ENCODE results near the gene FSD1.

Gene FSD1

DNA sequence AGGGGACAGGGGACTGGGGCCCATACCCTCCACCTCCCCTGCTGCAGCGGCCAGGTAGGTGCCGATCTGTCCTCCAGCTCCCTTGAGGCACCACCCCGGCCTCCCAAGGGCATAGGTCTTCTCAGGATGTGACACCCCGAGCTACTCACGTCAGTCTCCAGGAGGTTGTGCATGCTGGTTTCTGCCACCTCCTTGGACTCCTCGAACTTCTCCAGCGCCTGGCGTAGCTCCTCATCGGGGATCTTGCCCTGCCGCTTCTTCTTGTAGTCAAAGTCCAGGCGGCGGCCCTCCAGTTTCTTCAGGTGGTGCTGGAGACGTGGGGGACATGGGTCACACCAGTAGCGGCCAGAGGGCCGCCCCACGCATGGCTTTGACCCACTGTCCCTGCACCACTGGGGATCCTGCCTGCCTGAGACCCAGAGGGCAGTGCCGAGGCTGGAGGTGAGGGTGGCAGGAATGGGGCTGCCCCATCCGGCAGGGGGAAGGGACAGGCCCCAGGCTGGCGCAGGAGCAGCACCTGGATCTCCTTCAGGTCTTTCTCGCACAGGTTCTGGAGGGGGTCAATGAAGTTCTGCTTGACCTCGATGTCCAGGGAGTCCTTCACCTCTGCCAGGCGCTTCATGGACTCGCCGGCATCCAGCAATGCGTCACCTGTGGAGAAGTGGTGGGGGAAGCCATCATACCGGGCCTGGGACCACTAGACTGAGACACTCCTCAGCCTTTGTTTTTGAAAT lies 59.3 kb downstream of the FSD1 start:
- TF ChIP-seq TAF1 (IDR thresholded peaks at IDR 0.05; ENCODE audit: borderline replicate concordance, insufficient read depth, low read length) (no peak), FOXP2 (optimal IDR thresholded peaks at IDR 0.05; ENCODE audit: borderline replicate concordance, extremely low read depth, extremely low read length, insufficient read depth) (no peak), SIN3A (IDR thresholded peaks at IDR 0.05; ENCODE audit: borderline replicate concordance, insufficient read depth, low read length) (no peak), POLR2AphosphoS5 (IDR thresholded peaks at IDR 0.05; ENCODE audit: low read depth, low read length) (no peak; the same call in 1 of the 2 replicates)
- TF ChIP-seq, protein P1, sequence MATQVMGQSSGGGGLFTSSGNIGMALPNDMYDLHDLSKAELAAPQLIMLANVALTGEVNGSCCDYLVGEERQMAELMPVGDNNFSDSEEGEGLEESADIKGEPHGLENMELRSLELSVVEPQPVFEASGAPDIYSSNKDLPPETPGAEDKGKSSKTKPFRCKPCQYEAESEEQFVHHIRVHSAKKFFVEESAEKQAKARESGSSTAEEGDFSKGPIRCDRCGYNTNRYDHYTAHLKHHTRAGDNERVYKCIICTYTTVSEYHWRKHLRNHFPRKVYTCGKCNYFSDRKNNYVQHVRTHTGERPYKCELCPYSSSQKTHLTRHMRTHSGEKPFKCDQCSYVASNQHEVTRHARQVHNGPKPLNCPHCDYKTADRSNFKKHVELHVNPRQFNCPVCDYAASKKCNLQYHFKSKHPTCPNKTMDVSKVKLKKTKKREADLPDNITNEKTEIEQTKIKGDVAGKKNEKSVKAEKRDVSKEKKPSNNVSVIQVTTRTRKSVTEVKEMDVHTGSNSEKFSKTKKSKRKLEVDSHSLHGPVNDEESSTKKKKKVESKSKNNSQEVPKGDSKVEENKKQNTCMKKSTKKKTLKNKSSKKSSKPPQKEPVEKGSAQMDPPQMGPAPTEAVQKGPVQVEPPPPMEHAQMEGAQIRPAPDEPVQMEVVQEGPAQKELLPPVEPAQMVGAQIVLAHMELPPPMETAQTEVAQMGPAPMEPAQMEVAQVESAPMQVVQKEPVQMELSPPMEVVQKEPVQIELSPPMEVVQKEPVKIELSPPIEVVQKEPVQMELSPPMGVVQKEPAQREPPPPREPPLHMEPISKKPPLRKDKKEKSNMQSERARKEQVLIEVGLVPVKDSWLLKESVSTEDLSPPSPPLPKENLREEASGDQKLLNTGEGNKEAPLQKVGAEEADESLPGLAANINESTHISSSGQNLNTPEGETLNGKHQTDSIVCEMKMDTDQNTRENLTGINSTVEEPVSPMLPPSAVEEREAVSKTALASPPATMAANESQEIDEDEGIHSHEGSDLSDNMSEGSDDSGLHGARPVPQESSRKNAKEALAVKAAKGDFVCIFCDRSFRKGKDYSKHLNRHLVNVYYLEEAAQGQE (IDR thresholded peaks at IDR 0.05; ENCODE audit: insufficient read depth in 1 of 2, low read depth in 2 of 2, low read length in 2 of 2): no peak

DNA sequence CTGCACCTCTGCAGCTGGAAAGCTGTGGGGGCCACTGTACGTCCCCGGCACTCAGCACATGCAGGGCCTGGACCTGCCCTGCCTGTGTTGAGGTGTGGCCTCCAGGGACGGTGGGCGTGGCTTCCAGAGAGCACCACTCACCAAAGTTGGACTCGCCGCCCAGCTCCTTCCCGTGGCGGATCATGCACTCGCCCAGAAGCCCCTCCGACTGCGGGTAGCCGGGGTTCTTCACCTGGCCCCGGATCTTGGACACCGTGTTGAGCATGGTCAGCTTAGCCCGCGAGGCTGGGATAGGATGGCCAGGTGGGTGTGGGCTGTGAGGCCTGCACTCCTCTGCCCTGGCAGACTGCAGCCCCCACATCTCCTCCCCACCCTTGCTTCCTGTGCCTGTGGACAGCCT lies 60.9 kb downstream of the FSD1 start:
- TF ChIP-seq, protein P1 (IDR thresholded peaks at IDR 0.05; ENCODE audit: insufficient read depth in 1 of 2, low read depth in 2 of 2, low read length in 2 of 2): no peak
- TF ChIP-seq TAF1 (IDR thresholded peaks at IDR 0.05; ENCODE audit: borderline replicate concordance, insufficient read depth, low read length) (no peak), POLR2AphosphoS5 (IDR thresholded peaks at IDR 0.05; ENCODE audit: low read depth, low read length) (no peak; the same call in 1 of the 2 replicates), FOXP2 (optimal IDR thresholded peaks at IDR 0.05; ENCODE audit: borderline replicate concordance, extremely low read depth, extremely low read length, insufficient read depth) (no peak), SIN3A (IDR thresholded peaks at IDR 0.05; ENCODE audit: borderline replicate concordance, insufficient read depth, low read length) (no peak)

DNA sequence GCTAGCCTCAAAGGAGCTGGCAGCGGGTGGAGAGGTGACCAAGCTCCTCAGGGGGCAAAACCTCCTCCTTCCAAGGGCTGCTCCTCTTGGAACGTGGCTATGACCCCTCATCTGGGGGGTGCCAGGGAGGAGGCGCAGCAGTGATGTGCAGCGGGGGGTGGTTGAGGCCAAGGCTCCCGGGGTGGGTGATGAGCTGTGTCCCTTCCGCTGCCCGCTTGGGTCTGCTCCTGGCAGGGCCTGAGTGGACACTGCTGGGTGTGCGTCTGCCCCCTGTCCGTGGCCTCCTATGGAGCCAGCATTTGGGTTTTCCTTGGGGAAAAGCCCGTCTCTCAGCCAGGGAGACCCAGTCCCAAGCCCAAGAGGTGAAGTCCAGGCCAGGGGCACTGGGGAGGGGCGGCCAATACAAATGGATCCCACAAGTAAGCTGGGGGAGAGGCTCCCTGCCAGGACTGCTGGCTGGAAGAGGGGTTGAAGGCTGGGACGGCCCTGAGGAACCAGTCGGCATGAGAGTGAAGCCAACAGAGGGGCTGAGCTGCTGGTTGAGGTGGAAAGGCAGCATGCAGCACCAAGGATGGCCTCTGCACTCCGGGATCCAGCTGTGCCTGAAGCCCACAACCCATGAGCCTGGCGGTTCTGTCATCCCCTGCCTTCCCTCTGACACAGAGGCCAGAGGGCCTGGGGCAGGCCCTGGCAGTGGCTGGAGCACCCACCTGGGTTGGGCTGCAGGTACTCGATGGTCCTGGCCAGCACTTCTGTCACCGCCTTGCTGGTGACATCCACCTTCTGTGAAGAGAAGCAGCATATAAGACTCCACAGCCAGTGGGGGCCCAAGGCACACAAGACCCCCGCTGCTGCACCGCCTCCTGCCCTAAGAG lies 61.6 kb downstream of the FSD1 start:
- TF ChIP-seq, protein P1 (IDR thresholded peaks at IDR 0.05; ENCODE audit: insufficient read depth in 1 of 2, low read depth in 2 of 2, low read length in 2 of 2): no peak
- TF ChIP-seq TAF1 (IDR thresholded peaks at IDR 0.05; ENCODE audit: borderline replicate concordance, insufficient read depth, low read length) (no peak), FOXP2 (optimal IDR thresholded peaks at IDR 0.05; ENCODE audit: borderline replicate concordance, extremely low read depth, extremely low read length, insufficient read depth) (no peak), SIN3A (IDR thresholded peaks at IDR 0.05; ENCODE audit: borderline replicate concordance, insufficient read depth, low read length) (no peak), POLR2AphosphoS5 (IDR thresholded peaks at IDR 0.05; ENCODE audit: low read depth, low read length) (no peak)

DNA sequence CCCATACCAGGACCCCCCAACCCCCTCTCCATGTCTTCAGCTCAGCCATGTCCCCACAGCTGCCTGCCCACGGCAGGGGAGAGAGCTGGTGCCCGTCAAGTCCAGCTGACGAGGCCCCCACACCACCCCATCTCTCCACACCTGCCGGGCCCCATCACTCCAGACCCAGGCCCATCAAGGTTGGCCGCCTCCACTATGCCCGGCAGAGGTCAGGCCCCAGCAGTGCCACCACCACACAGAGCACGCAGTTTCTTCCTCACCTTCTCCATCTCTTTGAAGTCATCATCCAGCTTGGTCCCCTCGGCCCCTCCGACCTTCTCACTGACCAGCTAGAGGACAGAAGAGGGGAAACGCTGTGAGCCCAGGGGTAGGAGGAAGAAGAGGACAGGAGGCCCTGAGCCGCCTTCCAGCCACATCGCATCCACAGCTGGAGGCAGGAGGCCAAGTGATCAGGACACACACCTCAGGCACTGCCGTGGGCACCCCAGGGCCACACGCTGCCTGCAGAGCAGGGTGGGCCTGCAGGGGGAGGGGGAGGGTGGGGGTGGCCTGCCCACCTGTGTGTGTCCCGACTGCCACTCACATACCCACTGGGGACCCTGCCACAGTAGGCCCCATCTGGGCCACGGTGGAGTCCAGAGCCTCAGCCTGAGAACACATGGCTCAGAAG lies 62.4 kb downstream of the FSD1 start:
- no peak for TF ChIP-seq SIN3A (IDR thresholded peaks at IDR 0.05; ENCODE audit: borderline replicate concordance, insufficient read depth, low read length)
- no peak for TF ChIP-seq TAF1 (IDR thresholded peaks at IDR 0.05; ENCODE audit: borderline replicate concordance, insufficient read depth, low read length)
- no peak for TF ChIP-seq FOXP2 (optimal IDR thresholded peaks at IDR 0.05; ENCODE audit: borderline replicate concordance, extremely low read depth, extremely low read length, insufficient read depth)
- TF ChIP-seq, protein P1 (IDR thresholded peaks at IDR 0.05; ENCODE audit: insufficient read depth in 1 of 2, low read depth in 2 of 2, low read length in 2 of 2): no peak
- TF ChIP-seq POLR2AphosphoS5 (IDR thresholded peaks at IDR 0.05; ENCODE audit: low read depth, low read length): no peak

Measured in PFSK-1 (cell line).